Metanephros (tissue), 2 donors: Measurements from ENCODE around the gene ROR2. TPM values are rescaled to one million over a fixed set of nuclear protein-coding genes. Genes with fewer than 3 reads are reported as not detected.

Experiments used
- small RNA-seq: library from RNA; depleted of rRNA; stranded (forward); fragments of <200 nt; gene quantifications from one replicate; pipeline ENCODE3, GENCODE V24; 2014; ENCODE audit warnings: low replicate concordance
- total RNA-seq: library from RNA; depleted of rRNA; stranded (reverse); fragments of >200 nt; gene quantifications from one replicate; pipeline ENCODE4 v1.2.3, GENCODE V29; 2014

ROR2 gene
- total RNA-seq, result 31.0 TPM

DNA sequence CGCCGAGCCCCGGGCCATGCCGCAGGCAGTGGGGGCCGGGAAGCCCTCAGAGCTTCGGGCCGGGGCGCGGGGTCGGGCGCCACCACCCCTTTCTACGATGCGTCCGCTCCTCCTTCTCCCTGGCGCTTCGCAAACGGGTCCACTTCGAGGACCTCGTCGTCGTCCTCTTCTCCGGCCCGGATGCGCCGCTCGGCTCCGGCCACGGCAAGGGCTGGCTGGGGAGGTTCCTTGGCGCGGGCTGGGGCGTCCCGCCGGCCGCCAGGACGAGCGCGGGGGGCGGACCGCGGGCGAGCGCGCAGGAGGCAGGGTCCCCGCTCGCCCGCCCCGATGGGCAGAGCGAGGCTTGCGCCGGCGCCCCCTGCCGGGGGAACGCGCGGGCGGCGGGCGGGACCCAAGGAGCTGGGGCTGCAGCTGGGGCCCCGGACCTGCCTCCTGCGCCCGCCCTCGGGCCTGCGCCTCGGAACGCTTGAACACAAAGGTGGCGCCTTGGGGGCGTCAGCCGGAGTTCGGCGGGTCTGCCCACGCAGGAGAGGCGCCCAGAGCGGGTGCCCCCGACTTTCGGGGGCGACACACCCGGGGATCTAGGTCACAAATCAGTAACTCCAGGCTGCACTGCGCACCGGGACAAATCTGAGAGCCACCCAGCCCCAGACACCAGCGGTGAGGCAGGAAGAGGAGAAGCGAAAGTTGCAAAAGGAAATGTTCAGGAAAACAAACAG, at the start of gene ROR2:
Gene ROR2 (minus strand): TSS at position 283 of the 719 bp plus-strand sequence.

Small RNA genes within 50 kb of the gene (small RNA-seq; reads per million reads assigned to genes)
- gene MIR3910-1, result not detected

Other genes with a start within 250 kb of the ROR2 start
- 75.7 TPM for gene SPTLC1, start 165.2 kb upstream of the ROR2 start, total RNA-seq